Type B pancreatic cell (in vitro differentiated cells): Measurements from ENCODE around the gene AK1. TPM values are rescaled to one million over a fixed set of nuclear protein-coding genes. Genes with fewer than 3 reads are reported as not detected.

Experiments used
- DNase-seq: peaks from one replicate; pipeline ENCODE4 v3.0.0; 2021; ENCODE audit warnings: mixed read lengths; ENCODE audit not compliant: unreplicated experiment; ENCODE audit errors: extremely low spot score
- H3K27ac Mint-ChIP-seq: 2 replicates; pipeline ENCODE4 v1.8.0; 2021; ENCODE audit warnings: mild to moderate bottlenecking, mixed read lengths
- H3K27me3 Mint-ChIP-seq: 2 replicates; pipeline ENCODE4 v1.8.0; 2021; ENCODE audit warnings: mixed read lengths
- H3K36me3 Mint-ChIP-seq: 2 replicates; pipeline ENCODE4 v1.8.0; 2021; ENCODE audit warnings: mixed read lengths
- H3K4me1 Mint-ChIP-seq: one replicate; pipeline ENCODE4 v1.8.0; 2021; ENCODE audit warnings: mixed read lengths; ENCODE audit not compliant: unreplicated experiment
- H3K4me3 Mint-ChIP-seq: 2 replicates; pipeline ENCODE4 v1.8.0; 2021; ENCODE audit warnings: mild to moderate bottlenecking, mixed read lengths
- H3K9me3 Mint-ChIP-seq: 2 replicates; pipeline ENCODE4 v1.8.0; 2021; ENCODE audit warnings: mixed read lengths
- CTCF ChIP-seq: fragments of 200-600 bp; sonication (generic); conservative IDR thresholded peaks from 2 replicates; pipeline ENCODE4 v1.5.0; 2021; ENCODE audit warnings: antibody characterized with exemption, mild to moderate bottlenecking
- total RNA-seq: library from RNA; stranded (reverse); gene quantifications from 2 replicates; pipeline ENCODE4 v1.2.1, GENCODE V29; 2021; ENCODE audit warnings: low replicate concordance

AK1 gene
- total RNA-seq, 1 donor from 2014 or later = 59.8 TPM

- no peak overlapping the region for H3K27ac Mint-ChIP-seq
- H3K36me3 Mint-ChIP-seq = peaks cover 5% of the 10 kb centered on the region
- peaks cover 20% of the 10 kb centered on the region for H3K4me1 Mint-ChIP-seq
- no peak for DNase-seq
- TF ChIP-seq CTCF = no peak
- H3K27me3 Mint-ChIP-seq = no peaks in the 10 kb centered on the region
- no peak overlapping the region for H3K4me3 Mint-ChIP-seq
- H3K9me3 Mint-ChIP-seq = no peaks in the 10 kb centered on the region
Measured at GRCh38 chr9:127913682-127914081, 36.2 kb upstream of the AK1 start.

DNA sequence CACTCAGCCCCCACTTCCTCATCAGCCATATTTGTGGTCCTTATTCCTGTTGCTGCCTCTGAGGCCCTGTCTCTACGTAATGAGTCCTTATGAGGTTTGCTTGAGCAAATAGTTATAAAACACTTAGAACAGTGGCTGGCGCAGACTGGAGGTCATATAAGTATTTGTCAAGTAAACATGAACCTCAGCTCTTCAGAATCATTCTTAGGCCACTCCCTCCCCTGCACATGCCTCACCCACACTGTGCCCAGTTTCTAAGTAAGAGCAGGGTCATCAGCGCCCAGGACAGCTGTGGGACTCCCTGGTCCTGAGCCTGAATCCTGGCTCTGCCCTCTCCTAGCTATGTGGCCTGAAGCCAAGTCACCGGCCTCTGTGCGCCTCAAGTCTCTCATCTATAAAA is 35.4 kb upstream of the AK1 start:
- Mint-ChIP-seq H3K4me3 (no peak overlapping the region), H3K27ac (peak overlapping the region; percentile 53), H3K36me3 (peaks cover 5% of the 10 kb centered on the region), H3K9me3 (no peaks in the 10 kb centered on the region), H3K4me1 (peaks cover 15% of the 10 kb centered on the region), H3K27me3 (no peaks in the 10 kb centered on the region)
- TF ChIP-seq CTCF = no peak
- DNase-seq = no peak

GRCh38 chr9:127912296-127912695 is 34.8 kb upstream of the AK1 start:
- H3K4me3 Mint-ChIP-seq = no peak overlapping the region
- H3K27me3 Mint-ChIP-seq = no peaks in the 10 kb centered on the region
- H3K36me3 Mint-ChIP-seq = peaks cover 5% of the 10 kb centered on the region
- no peaks in the 10 kb centered on the region for H3K9me3 Mint-ChIP-seq
- no peak overlapping the region for H3K27ac Mint-ChIP-seq
- DNase-seq = no peak
- no peak for TF ChIP-seq CTCF
- H3K4me1 Mint-ChIP-seq = peaks cover 15% of the 10 kb centered on the region

GRCh38 chr9:127910613-127911205 is 33.2 kb upstream of the AK1 start:
- Mint-ChIP-seq H3K27ac (peak overlapping the region; percentile 44), H3K36me3 (peaks cover 5% of the 10 kb centered on the region), H3K27me3 (no peaks in the 10 kb centered on the region), H3K4me1 (peaks cover 10% of the 10 kb centered on the region), H3K9me3 (no peaks in the 10 kb centered on the region), H3K4me3 (no peak overlapping the region)
- TF ChIP-seq CTCF = no peak
- no peak for DNase-seq

GRCh38 chr9:127909839-127910273 is 32.4 kb upstream of the AK1 start:
- Mint-ChIP-seq H3K27me3 (no peaks in the 10 kb centered on the region), H3K4me3 (no peak overlapping the region), H3K36me3 (peaks cover 5% of the 10 kb centered on the region), H3K4me1 (peaks cover 15% of the 10 kb centered on the region), H3K27ac (no peak overlapping the region), H3K9me3 (no peaks in the 10 kb centered on the region)
- TF ChIP-seq CTCF = no peak
- no peak for DNase-seq

DNA sequence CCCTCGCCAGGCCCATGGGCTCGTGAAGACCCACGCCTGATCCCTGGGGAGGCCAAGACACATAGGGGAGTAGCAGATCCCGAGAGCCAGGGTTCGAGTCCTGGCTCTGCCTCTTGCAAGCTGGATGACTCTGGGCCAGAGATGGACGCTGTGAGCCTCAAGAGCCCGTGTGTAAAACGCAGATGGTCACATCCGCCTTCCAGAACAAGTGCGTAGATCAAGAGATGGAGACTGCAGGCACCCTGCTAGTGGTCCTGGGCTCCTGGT is 31.1 kb upstream of the AK1 start:
- no peak overlapping the region for H3K27ac Mint-ChIP-seq
- no peaks in the 10 kb centered on the region for H3K27me3 Mint-ChIP-seq
- no peaks in the 10 kb centered on the region for H3K9me3 Mint-ChIP-seq
- peaks cover 27% of the 10 kb centered on the region for H3K4me1 Mint-ChIP-seq
- TF ChIP-seq CTCF = no peak
- no peak for DNase-seq
- peaks cover 5% of the 10 kb centered on the region for H3K36me3 Mint-ChIP-seq
- H3K4me3 Mint-ChIP-seq = no peak overlapping the region
